Measurements from ENCODE around the gene B3GALT6.

DNA sequence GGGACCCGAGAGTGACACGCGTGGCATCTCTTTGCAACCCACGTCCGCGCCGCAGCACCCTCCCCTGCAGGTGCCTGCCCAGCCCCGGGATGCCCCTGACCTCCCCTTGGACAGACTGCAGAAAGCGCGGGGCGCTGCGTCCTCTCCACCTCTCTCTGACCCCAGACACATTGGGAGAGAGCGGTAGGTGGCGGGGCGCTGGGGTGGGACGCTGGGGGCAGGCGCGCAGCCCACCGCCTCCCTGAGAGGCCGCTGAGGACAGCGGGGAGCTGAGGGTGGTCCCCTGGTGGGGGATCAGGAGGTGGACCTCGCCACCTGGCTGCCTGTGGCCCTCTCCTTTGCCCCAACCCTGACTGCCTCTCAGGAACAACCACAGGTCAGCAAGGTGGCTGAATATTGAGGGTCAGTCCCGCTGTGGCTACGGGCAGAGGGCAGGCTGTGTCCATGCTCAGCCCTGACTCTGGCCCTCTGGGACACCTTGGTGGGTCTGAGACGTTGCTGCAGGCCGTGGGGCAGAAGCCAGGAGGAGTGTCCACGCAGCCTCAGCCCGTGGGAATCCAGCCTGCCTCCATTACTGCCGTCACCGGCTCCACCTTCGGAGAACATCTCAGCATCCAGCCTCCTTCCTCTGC is 42.4 kb downstream of the B3GALT6 start:
- TF ChIP-seq ZBTB1 (tag by site-specific recombination; IDR thresholded peaks at IDR 0.05) (no peak), TCF7L2 (IDR thresholded peaks at IDR 0.05; ENCODE audit: borderline replicate concordance, low read depth, low read length) (no peak), RBAK (tag by site-specific recombination; IDR thresholded peaks at IDR 0.05) (no peak), ZNF585B (tag by site-specific recombination; IDR thresholded peaks at IDR 0.05) (no peak)
- TF ChIP-seq, protein P1, sequence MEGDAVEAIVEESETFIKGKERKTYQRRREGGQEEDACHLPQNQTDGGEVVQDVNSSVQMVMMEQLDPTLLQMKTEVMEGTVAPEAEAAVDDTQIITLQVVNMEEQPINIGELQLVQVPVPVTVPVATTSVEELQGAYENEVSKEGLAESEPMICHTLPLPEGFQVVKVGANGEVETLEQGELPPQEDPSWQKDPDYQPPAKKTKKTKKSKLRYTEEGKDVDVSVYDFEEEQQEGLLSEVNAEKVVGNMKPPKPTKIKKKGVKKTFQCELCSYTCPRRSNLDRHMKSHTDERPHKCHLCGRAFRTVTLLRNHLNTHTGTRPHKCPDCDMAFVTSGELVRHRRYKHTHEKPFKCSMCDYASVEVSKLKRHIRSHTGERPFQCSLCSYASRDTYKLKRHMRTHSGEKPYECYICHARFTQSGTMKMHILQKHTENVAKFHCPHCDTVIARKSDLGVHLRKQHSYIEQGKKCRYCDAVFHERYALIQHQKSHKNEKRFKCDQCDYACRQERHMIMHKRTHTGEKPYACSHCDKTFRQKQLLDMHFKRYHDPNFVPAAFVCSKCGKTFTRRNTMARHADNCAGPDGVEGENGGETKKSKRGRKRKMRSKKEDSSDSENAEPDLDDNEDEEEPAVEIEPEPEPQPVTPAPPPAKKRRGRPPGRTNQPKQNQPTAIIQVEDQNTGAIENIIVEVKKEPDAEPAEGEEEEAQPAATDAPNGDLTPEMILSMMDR (tag by site-specific recombination; IDR thresholded peaks at IDR 0.05) = no peak
- TF ChIP-seq, protein P2, sequence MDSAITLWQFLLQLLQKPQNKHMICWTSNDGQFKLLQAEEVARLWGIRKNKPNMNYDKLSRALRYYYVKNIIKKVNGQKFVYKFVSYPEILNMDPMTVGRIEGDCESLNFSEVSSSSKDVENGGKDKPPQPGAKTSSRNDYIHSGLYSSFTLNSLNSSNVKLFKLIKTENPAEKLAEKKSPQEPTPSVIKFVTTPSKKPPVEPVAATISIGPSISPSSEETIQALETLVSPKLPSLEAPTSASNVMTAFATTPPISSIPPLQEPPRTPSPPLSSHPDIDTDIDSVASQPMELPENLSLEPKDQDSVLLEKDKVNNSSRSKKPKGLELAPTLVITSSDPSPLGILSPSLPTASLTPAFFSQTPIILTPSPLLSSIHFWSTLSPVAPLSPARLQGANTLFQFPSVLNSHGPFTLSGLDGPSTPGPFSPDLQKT (IDR thresholded peaks at IDR 0.05; ENCODE audit: borderline replicate concordance, low read depth, low read length) = no peak
- TF ChIP-seq, protein P3, sequence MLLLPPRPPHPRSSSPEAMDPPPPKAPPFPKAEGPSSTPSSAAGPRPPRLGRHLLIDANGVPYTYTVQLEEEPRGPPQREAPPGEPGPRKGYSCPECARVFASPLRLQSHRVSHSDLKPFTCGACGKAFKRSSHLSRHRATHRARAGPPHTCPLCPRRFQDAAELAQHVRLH (tag by site-specific recombination; IDR thresholded peaks at IDR 0.05) = no peak
